PFSK-1 (cell line): ENCODE results near the gene IGSF21.

Experiments
- FOXP2 ChIP-seq: optimal IDR thresholded peaks from 2 replicates; pipeline ENCODE3; 2011; ENCODE audit warnings: borderline replicate concordance, control low read depth, inconsistent platforms; ENCODE audit not compliant: insufficient read depth; ENCODE audit errors: extremely low read length, extremely low read depth
- POLR2AphosphoS5 ChIP-seq: IDR thresholded peaks from 2 replicates; pipeline ENCODE4 v1.6.1; 2012; ENCODE audit warnings: low read depth, mild to moderate bottlenecking, control low read depth, low read length, moderate library complexity
- REST ChIP-seq, 2 experiments: IDR thresholded peaks; 2 replicates each; pipeline versions ENCODE4 v1.6.1 to v1.8.0; 2011 to 2012; ENCODE audit warnings: low read depth in 2 of 2, low read length in 2 of 2, control low read depth in 1 of 2, inconsistent platforms in 1 of 2, mild to moderate bottlenecking in 1 of 2, moderate library complexity in 1 of 2; ENCODE audit not compliant: insufficient read depth in 1 of 2
- SIN3A ChIP-seq: IDR thresholded peaks from 2 replicates; pipeline ENCODE4 v1.6.1; 2012; ENCODE audit warnings: mild to moderate bottlenecking, low read length, moderate library complexity, borderline replicate concordance; ENCODE audit not compliant: insufficient read depth
- TAF1 ChIP-seq: IDR thresholded peaks from 2 replicates; pipeline ENCODE4 v1.6.1; 2012; ENCODE audit warnings: low read length, control low read depth, borderline replicate concordance; ENCODE audit not compliant: insufficient read depth

The IGSF21 gene

GRCh38 chr1:18188820-18189517 lies 81.4 kb downstream of the IGSF21 start:
- TF ChIP-seq POLR2AphosphoS5, result no peak
- no peak for TF ChIP-seq REST (IDR thresholded peaks at IDR 0.05; ENCODE audit: insufficient read depth in 1 of 2, low read depth in 2 of 2, low read length in 2 of 2)
- TF ChIP-seq TAF1, result no peak

- TF ChIP-seq FOXP2 (no peak), TAF1 (no peak), POLR2AphosphoS5 (no peak), REST (IDR thresholded peaks at IDR 0.05; ENCODE audit: insufficient read depth in 1 of 2, low read depth in 2 of 2, low read length in 2 of 2) (no peak), SIN3A (no peak)
Measured at GRCh38 chr1:18190598-18190997, 83.0 kb downstream of the IGSF21 start.

GRCh38 chr1:18191037-18191436 lies 83.4 kb downstream of the IGSF21 start:
- no peak for TF ChIP-seq SIN3A
- TF ChIP-seq POLR2AphosphoS5, result no peak
- TF ChIP-seq FOXP2, result no peak
- no peak for TF ChIP-seq TAF1
- no peak for TF ChIP-seq REST (IDR thresholded peaks at IDR 0.05; ENCODE audit: insufficient read depth in 1 of 2, low read depth in 2 of 2, low read length in 2 of 2)

GRCh38 chr1:18191481-18192155 lies 84.0 kb downstream of the IGSF21 start:
- TF ChIP-seq FOXP2, result no peak
- no peak for TF ChIP-seq SIN3A
- no peak for TF ChIP-seq TAF1
- TF ChIP-seq POLR2AphosphoS5, result no peak
- no peak for TF ChIP-seq REST (IDR thresholded peaks at IDR 0.05; ENCODE audit: insufficient read depth in 1 of 2, low read depth in 2 of 2, low read length in 2 of 2)
